T-helper 9 cell (primary cell): ENCODE data around the gene TTC22.
"Not testable (repeated sequence)": the region's sequence is repeated elsewhere in the genome, so short reads cannot be mapped to it uniquely, and the experiment has no call there.

Experiments used
- DNase-seq: peaks from one replicate; pipeline ENCODE4 v3.0.0-alpha.2; 2020

Gene TTC22

GRCh38 chr1:54781023-54781723, 19.9 kb downstream of the TTC22 start:
- no peak for DNase-seq

- DNase-seq, result no peak
These were observed 23.7 kb downstream of the TTC22 start for GRCh38 chr1:54777431-54777830.

- DNase-seq, result no peak
These were observed 24.1 kb downstream of the TTC22 start for GRCh38 chr1:54777011-54777410.

GRCh38 chr1:54775828-54776721, 25.0 kb downstream of the TTC22 start:
- DNase-seq, result not testable (repeated sequence)

- no peak for DNase-seq
These were observed 26.2 kb downstream of the TTC22 start for GRCh38 chr1:54774820-54775498.

- DNase-seq, result no peak
These were observed 28.2 kb downstream of the TTC22 start for GRCh38 chr1:54772951-54773350.

GRCh38 chr1:54768093-54768492, 33.0 kb downstream of the TTC22 start:
- DNase-seq, result no peak

GRCh38 chr1:54767526-54767925, 33.6 kb downstream of the TTC22 start:
- DNase-seq, result no peak

- DNase-seq, result no peak
These were observed 34.4 kb downstream of the TTC22 start for GRCh38 chr1:54766726-54767125.

GRCh38 chr1:54764922-54765561, 36.1 kb downstream of the TTC22 start:
- no peak for DNase-seq

GRCh38 chr1:54764133-54764921, 36.8 kb downstream of the TTC22 start, which contains the start of gene PARS2:
Gene PARS2, minus strand, starts transcription at chr1:54764523. Its CDS starts 5,362 bp downstream, at chr1:54759161.
- DNase-seq, result peak; percentile 93

- no peak for DNase-seq
These were observed 37.3 kb downstream of the TTC22 start for GRCh38 chr1:54763816-54764132.

GRCh38 chr1:54758678-54759348, 42.3 kb downstream of the TTC22 start:
- no peak for DNase-seq

GRCh38 chr1:54757833-54758232, 43.3 kb downstream of the TTC22 start:
- DNase-seq, result no peak

GRCh38 chr1:54754486-54755285, 46.4 kb downstream of the TTC22 start:
- DNase-seq, result no peak

- DNase-seq, result no peak
These were observed 47.1 kb downstream of the TTC22 start for GRCh38 chr1:54754045-54754444.

GRCh38 chr1:54751426-54751825, 49.7 kb downstream of the TTC22 start:
- DNase-seq, result no peak

- DNase-seq, result no peak
These were observed 50.5 kb downstream of the TTC22 start for GRCh38 chr1:54750596-54750995.

- no peak for DNase-seq
These were observed 52.9 kb downstream of the TTC22 start for GRCh38 chr1:54748094-54748835.

- no peak for DNase-seq
These were observed 55.3 kb downstream of the TTC22 start for GRCh38 chr1:54745864-54746263.
